Mesothelial cell of epicardium (in vitro differentiated cells): ENCODE data around the gene PRRT1. TPM values are rescaled to one million over a fixed set of nuclear protein-coding genes. Genes with fewer than 3 reads are reported as not detected.

Experiments used
- DNase-seq, 2 experiments: peaks; one replicate each; pipeline ENCODE4 v3.0.0; 2021; ENCODE audit warnings: low spot score in 2 of 2; ENCODE audit not compliant: unreplicated experiment in 2 of 2
- H3K27ac Mint-ChIP-seq: 2 replicates; pipeline ENCODE4 v1.8.0; 2021; ENCODE audit warnings: mixed read lengths
- H3K27me3 Mint-ChIP-seq: 2 replicates; pipeline ENCODE4 v1.8.0; 2021; ENCODE audit warnings: low read depth, mixed read lengths
- H3K36me3 Mint-ChIP-seq: 2 replicates; pipeline ENCODE4 v1.8.0; 2021; ENCODE audit warnings: mixed read lengths
- H3K4me1 Mint-ChIP-seq: 2 replicates; pipeline ENCODE4 v1.8.0; 2021; ENCODE audit warnings: mixed read lengths
- H3K4me3 Mint-ChIP-seq: 2 replicates; pipeline ENCODE4 v1.8.0; 2021; ENCODE audit warnings: mild to moderate bottlenecking, moderate library complexity, mixed read lengths
- H3K9me3 Mint-ChIP-seq: 2 replicates; pipeline ENCODE4 v1.8.0; 2021; ENCODE audit warnings: mixed read lengths
- total RNA-seq: library from RNA; stranded (reverse); gene quantifications from 3 replicates; pipeline ENCODE4 v1.2.1, GENCODE V29; 2021
- TF ChIP-seq, protein P1 (sequence below): fragments of 200-600 bp; sonication (generic); IDR thresholded peaks from one replicate; pipeline ENCODE4 v1.5.0; 2021; ENCODE audit warnings: antibody characterized with exemption; ENCODE audit not compliant: unreplicated experiment

Gene PRRT1
- total RNA-seq, 1 donor from 2014 or later, result 3.0 TPM

DNA sequence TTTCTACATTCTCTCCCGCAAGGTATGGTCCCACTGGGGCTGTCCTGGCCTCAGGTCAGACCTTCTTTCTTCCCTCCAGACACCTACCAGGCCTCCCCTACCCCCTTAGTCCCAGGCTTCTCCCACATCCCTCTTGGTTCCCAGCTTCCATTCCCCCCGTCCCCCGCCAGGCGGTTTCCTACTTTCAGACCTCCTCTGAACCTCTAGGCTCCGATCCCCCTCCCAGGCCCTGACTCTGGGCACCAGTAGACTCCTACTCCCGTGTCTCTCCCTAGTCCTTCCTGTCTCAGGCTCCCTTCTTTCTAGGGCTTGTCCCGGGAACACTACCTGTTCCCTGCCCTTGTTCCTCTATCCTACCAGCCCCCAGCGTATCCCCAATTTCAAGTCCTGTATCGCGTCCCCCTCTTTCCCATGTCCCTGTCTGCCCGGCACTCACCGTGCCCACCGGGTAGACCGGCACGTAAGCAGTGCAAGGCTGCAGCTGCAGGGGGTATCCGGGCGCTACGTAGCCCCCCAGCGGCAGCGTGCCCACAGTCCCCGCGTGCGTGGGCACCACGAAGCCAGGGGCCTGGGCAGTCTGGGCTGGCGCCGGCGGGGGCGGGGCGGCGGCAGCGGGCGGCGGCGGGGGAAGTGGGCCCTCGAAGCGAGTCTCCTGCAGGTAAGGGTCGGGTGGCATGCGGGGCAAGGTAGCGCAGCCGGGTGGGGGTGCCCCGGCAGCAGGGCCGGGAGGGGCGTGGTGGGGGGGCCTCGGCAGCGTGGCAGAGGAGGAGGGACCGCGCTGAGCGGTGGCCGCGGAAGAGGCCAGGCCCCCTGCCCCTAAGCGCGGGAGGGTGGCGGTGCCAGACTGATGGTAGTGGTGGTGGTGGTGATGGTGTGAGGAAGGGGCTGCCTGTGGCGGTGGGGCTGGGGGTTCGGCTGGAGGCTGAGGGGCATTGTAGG, 1.5 kb downstream of the PRRT1 start:
- Mint-ChIP-seq H3K27ac (no peak overlapping the region), H3K4me1 (peaks cover 48% of the 10 kb centered on the region), H3K9me3 (no peaks in the 10 kb centered on the region), H3K27me3 (peaks cover 5% of the 10 kb centered on the region), H3K36me3 (peaks cover 3% of the 10 kb centered on the region), H3K4me3 (peak overlapping the region; percentile 61)
- no peak for DNase-seq
- TF ChIP-seq, protein P1, sequence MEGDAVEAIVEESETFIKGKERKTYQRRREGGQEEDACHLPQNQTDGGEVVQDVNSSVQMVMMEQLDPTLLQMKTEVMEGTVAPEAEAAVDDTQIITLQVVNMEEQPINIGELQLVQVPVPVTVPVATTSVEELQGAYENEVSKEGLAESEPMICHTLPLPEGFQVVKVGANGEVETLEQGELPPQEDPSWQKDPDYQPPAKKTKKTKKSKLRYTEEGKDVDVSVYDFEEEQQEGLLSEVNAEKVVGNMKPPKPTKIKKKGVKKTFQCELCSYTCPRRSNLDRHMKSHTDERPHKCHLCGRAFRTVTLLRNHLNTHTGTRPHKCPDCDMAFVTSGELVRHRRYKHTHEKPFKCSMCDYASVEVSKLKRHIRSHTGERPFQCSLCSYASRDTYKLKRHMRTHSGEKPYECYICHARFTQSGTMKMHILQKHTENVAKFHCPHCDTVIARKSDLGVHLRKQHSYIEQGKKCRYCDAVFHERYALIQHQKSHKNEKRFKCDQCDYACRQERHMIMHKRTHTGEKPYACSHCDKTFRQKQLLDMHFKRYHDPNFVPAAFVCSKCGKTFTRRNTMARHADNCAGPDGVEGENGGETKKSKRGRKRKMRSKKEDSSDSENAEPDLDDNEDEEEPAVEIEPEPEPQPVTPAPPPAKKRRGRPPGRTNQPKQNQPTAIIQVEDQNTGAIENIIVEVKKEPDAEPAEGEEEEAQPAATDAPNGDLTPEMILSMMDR, result no peak

DNA sequence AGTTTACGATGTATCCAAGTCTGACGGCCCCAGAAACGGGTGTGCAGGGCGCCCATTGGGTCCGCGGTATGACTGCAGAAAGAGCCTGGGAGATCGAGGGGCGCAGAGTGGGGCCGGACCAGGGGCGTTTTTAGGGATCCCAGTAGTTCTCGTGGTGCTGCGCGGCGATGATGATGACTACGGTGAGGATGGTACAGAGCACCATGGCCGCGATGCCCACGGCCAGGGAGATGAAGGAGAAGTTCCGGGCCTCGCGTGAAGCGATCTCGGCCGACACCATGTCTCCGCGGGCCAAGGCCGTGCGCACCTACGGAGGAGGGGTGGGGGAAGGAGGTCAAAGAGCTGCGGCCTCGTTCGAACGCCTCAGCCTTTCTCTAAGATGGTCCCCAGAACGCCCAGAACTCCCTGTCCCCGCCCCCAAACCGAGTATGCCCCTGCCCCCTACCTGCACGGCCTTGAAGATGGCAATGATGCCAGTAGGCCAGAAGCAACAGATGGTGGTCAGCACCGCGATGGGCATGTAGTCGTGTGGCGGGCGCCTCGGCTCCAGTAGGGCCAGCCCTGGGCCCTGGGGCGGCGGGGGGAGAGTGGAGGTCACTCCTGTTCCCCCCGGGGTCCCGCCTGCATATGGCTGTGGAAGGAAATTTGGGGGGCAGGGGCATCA, 2.5 kb downstream of the PRRT1 start:
- peaks cover 3% of the 10 kb centered on the region for H3K36me3 Mint-ChIP-seq
- no peak overlapping the region for H3K4me3 Mint-ChIP-seq
- H3K4me1 Mint-ChIP-seq, result peaks cover 46% of the 10 kb centered on the region
- no peaks in the 10 kb centered on the region for H3K9me3 Mint-ChIP-seq
- H3K27me3 Mint-ChIP-seq, result peaks cover 5% of the 10 kb centered on the region
- TF ChIP-seq, protein P1, result no peak
- DNase-seq, result no peak
- H3K27ac Mint-ChIP-seq, result no peak overlapping the region

DNA sequence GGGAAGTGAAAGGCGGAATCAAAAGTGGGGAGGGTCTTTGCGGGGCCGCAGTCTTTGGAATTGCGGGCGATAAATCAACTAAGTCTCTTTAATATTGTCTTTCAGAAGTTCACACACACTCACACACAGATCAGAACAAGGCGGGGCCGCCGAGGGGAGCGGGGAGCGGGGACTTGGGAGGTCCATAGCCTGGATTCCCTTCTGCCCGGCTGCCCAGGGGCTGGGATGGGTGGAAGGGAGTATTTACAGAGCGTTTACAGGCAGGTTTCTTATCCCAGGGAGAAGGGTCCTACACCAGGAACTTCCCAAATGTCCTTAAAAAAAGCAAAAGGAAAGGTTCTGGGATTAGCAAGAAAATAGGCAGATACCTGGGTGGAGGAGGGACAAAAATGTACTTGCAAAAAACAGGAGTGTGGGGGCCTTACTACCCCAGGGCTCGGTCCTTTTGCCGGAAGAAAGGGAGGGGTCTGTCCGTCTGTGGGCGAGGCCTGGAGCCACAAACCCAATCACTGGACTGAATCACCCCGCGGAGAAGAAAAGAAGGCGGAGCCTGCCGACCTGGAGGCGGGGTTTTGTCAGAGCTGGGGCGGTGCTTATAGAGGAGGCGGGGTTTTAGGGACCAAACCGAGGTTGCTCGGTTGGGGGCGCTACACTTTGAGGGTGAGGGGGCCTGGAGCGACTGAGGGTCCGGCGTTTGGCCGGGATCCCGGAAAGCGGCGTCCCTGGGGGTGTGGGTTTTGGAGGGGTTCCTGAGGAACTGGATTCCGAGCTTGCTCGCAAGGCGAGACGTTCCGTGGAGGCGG, 3.2 kb downstream of the PRRT1 start:
- Mint-ChIP-seq H3K4me3 (no peak overlapping the region), H3K27me3 (peaks cover 5% of the 10 kb centered on the region), H3K9me3 (no peaks in the 10 kb centered on the region), H3K27ac (no peak overlapping the region), H3K4me1 (peaks cover 46% of the 10 kb centered on the region), H3K36me3 (peaks cover 3% of the 10 kb centered on the region)
- TF ChIP-seq, protein P1, result no peak
- no peak for DNase-seq

DNA sequence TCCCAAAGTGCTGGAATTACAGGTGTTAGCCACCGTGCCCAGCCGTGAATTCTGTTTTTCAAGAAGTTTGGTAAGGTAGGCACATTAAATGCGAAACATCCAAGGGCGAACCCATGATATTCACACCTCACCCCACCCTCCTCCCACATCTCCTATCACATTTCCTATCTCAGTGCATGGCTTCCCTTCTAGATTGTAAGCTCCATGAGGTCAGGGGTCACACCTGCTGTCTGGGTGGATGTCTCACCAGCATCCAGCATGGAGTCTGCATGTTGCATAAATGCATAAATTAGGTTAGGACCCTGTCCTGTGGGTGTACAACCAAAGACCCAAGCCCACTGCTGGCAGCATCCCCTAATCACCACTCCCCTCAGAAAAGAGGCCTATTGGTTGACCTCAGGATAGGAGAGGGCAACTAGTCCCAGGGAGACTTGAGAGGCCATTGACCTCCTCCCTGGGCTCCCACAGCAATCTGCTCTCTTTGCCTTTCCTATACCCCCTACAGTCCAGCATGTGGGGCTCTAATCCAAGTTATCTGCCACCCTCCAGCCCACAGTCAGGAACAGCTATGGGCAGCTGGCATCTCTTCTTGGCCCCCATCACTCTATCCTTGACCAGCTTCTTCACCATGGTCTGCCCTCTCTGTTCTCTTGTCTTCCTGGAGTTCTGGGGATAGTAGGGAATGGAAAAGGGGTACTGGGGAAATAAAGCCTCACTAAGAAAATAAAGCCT, 4.2 kb downstream of the PRRT1 start:
- no peak for DNase-seq
- peaks cover 5% of the 10 kb centered on the region for H3K27me3 Mint-ChIP-seq
- no peak overlapping the region for H3K4me3 Mint-ChIP-seq
- H3K4me1 Mint-ChIP-seq, result peaks cover 37% of the 10 kb centered on the region
- TF ChIP-seq, protein P1, result no peak
- no peaks in the 10 kb centered on the region for H3K9me3 Mint-ChIP-seq
- peaks cover 3% of the 10 kb centered on the region for H3K36me3 Mint-ChIP-seq
- H3K27ac Mint-ChIP-seq, result no peak overlapping the region

DNA sequence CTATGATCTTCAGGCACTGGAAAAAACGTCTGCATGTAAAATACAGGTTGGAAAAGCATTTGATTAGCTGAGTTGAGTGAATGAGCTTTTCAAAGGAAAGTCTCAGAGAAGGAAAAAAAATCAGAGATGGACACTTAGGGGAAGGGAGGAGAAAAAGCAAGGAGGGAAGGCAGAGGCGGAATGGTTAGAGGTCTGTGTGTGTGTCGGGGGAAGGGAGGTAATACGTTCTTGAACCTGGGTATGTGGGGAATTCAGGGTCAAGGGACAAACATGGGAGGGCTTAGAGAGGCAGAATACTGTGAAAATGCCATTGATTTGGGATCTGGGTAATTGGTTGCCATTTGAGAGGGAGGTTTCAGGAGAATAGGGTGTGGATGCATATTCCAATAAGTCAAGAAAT, 5.1 kb downstream of the PRRT1 start:
- Mint-ChIP-seq H3K9me3 (no peaks in the 10 kb centered on the region), H3K27ac (peak overlapping the region; percentile 62)

More for the DNA sequence above, 5.1 kb downstream of the PRRT1 start:
- Mint-ChIP-seq H3K36me3 (peaks cover 3% of the 10 kb centered on the region), H3K4me3 (no peak overlapping the region), H3K27me3 (peaks cover 5% of the 10 kb centered on the region), H3K4me1 (peaks cover 30% of the 10 kb centered on the region)
- TF ChIP-seq, protein P1, result no peak
- DNase-seq, result no peak
